ENCODE results near the gene ITSN1. TPM values are rescaled to one million over a fixed set of nuclear protein-coding genes. Genes with fewer than 3 reads are reported as not detected.

Gene ITSN1
- total RNA-seq, 2 experiments from 2014 or later: 2.2 to 2.6 TPM

DNA sequence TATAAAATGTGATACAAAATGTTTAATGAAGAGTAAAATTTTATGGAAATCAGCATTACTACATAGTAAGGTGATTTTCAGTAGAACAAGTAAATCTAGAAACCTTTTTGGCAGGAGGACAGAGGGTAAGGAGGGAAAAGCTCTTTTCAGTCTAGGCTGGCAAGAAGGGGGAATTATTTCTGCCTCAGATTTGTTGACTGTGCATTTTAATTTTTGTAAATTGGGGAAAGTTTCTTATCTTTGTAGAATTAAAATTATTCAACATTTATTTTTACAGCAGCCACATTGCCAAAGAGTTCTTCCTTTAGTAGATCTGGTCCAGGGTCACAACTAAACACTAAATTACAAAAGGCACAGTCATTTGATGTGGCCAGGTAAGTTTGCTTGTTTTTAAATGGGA, 109.2 kb downstream of the ITSN1 start:
- DNase-seq: no peak
- CTCF ChIA-PET: interaction anchor here (0.6 kb wide), 1 partner anchor 51 kb away, joined by 3 read pairs; no protein-coding TSS in a partner anchor
- intact Hi-C loops (cut with micrococcal nuclease): no loop called here
- Mint-ChIP-seq H3K4me3 (no peak overlapping the region), H3K36me3 (ENCODE audit: low read depth) (peaks cover 1% of the 10 kb centered on the region), H3K27me3 (ENCODE audit: low read depth) (no peaks in the 10 kb centered on the region), H3K9me3 (peaks cover 9% of the 10 kb centered on the region), H3K27ac (no peak overlapping the region), H3K4me1 (ENCODE audit: low read depth) (no peaks in the 10 kb centered on the region)

DNA sequence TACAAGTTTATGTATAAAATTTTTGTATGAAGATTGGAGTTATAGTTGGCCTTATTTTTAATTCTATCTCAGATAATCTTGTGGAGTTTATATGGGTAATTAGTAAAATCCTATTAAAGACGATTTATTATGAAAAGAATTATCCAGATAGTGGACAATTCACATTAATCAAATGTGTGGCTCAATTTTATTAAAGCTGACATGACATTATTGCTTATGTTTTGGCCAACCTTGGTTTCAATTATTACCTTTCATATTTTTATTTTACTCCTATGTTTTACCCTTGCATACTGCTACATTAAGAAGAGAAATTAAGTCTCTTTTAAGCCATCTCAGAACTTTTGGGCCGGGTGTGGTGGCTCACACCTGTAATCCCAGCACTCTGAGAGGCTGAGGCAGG, 110.0 kb downstream of the ITSN1 start:
- CTCF ChIA-PET: no interaction called here
- H3K27ac Mint-ChIP-seq: no peak overlapping the region
- peaks cover 3% of the 10 kb centered on the region for H3K9me3 Mint-ChIP-seq

DNA sequence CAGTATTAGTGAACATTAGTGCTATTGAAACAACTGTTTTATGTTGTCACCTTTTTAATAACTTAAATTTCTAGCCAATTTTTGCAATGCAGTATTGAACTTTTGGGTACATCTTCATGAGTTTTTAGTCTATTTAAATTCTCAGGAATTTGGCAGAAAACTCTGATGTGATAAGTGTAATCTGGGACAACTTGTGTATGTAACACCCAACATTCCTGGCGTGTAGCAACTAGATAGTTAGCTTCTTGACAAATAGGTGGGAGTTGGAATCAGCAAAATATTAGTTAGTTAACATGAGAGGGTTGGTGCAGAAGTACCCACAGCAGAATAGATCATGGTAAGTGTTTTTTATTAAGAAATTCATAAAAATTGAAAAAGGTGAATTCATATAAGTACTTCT, 111.6 kb downstream of the ITSN1 start:
- H3K27me3 Mint-ChIP-seq (ENCODE audit: low read depth): no peaks in the 10 kb centered on the region
- no peak overlapping the region for H3K27ac Mint-ChIP-seq
- H3K4me3 Mint-ChIP-seq: no peak overlapping the region
- intact Hi-C loops (cut with micrococcal nuclease): no loop called here
- DNase-seq: no peak
- no peaks in the 10 kb centered on the region for H3K4me1 Mint-ChIP-seq (ENCODE audit: low read depth)
- CTCF ChIA-PET: interaction anchor here (0.7 kb wide), 1 partner anchor 594 kb away, joined by 3 read pairs; no protein-coding TSS in a partner anchor
- H3K36me3 Mint-ChIP-seq (ENCODE audit: low read depth): no peaks in the 10 kb centered on the region
- H3K9me3 Mint-ChIP-seq: no peaks in the 10 kb centered on the region

More for the DNA sequence above, 110.0 kb downstream of the ITSN1 start:
- H3K27me3 Mint-ChIP-seq (ENCODE audit: low read depth): no peaks in the 10 kb centered on the region
- intact Hi-C loops (cut with micrococcal nuclease): no loop called here
- H3K4me1 Mint-ChIP-seq (ENCODE audit: low read depth): no peaks in the 10 kb centered on the region
- no peaks in the 10 kb centered on the region for H3K36me3 Mint-ChIP-seq (ENCODE audit: low read depth)
- H3K4me3 Mint-ChIP-seq: no peak overlapping the region
- no peak for DNase-seq

DNA sequence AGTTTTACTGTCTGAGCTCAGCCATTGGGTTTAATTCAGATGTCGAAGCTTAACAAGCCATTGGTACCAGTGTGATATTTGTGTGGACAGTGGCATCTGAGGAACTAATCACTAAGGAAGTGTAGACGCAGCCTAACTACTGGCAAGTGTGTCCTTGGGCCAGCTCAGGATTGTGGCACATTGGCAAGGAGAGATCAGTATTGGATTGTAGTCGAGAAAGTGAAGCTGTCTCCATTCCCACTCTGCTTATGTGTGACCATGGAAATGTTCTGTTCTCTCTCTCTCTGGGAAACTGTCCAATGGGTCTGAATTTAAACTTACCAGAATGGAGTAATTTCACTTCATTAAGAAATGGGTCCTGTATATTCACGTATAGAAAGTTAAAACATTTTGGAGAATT, 112.2 kb downstream of the ITSN1 start:
- Mint-ChIP-seq H3K27me3 (ENCODE audit: low read depth) (no peaks in the 10 kb centered on the region), H3K4me3 (no peak overlapping the region), H3K36me3 (ENCODE audit: low read depth) (no peaks in the 10 kb centered on the region), H3K4me1 (ENCODE audit: low read depth) (no peaks in the 10 kb centered on the region), H3K27ac (no peak overlapping the region), H3K9me3 (no peaks in the 10 kb centered on the region)
- intact Hi-C loops (cut with micrococcal nuclease): no loop called here
- no peak for DNase-seq
- CTCF ChIA-PET: interaction anchor here (0.7 kb wide), 1 partner anchor 593 kb away, joined by 3 read pairs; no protein-coding TSS in a partner anchor

DNA sequence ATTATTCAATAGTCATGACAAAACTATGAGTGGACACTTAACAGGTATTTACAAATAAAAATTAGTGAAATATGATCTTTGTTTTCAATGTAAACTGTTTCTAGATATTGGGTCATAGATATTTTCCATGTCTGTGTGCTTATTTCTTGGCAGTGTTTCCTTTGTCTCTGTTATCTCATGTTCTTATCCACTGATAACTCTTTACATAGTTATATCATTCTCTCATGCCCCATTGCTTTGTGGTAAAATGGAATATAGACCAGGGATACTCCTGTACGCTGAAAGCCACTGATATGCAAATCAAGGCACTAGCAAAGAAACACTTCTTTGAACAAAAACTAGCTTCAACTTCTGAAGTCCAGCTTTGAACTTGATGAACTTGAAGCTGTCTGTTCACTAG, 113.1 kb downstream of the ITSN1 start:
- no peak overlapping the region for H3K4me3 Mint-ChIP-seq
- CTCF ChIA-PET: no interaction called here
- no peaks in the 10 kb centered on the region for H3K27me3 Mint-ChIP-seq (ENCODE audit: low read depth)
- intact Hi-C loops (cut with micrococcal nuclease): no loop called here
- no peak overlapping the region for H3K27ac Mint-ChIP-seq
- no peak for DNase-seq
- H3K9me3 Mint-ChIP-seq: no peaks in the 10 kb centered on the region
- no peaks in the 10 kb centered on the region for H3K36me3 Mint-ChIP-seq (ENCODE audit: low read depth)
- no peaks in the 10 kb centered on the region for H3K4me1 Mint-ChIP-seq (ENCODE audit: low read depth)

DNA sequence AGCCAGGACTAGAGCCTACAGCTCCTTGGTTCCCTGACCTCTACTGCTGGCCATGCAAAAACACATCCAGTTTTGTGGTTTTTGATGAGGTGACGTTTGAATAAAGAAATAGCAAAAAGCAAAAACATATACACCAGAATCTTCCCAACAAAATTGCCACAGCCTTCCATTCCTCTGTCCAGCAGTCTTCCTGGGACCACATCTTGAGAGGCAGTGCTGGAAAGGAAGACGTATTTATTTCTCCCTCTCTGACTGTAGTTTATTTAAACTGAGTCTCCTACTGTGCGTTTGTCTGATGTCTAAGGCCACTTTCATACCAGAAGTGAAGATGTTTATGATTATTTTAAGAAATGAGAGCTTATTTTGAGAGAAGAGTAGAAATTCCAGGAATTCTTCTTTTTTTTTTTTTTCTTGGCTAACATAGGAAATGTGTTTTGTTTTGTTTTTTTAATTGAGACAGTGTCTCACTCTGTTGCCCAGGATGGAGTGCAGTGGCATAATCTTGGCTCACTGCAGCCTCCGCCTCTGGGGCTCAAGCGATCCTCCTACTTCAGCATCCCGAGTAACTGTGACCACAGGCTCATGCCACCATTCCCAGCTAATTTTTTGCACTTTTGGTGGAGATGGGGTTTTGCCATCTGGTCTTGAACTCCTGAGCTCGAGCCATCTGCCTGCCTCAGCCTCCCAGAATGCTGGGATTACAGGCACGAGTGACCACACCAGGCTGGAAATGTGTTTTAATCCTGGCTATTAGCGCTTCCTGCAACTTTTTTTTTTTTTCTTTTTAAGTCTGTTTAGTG, 118.5 kb downstream of the ITSN1 start:
- CTCF ChIA-PET: no interaction called here
- Mint-ChIP-seq H3K27ac (no peak overlapping the region), H3K36me3 (ENCODE audit: low read depth) (no peaks in the 10 kb centered on the region), H3K27me3 (ENCODE audit: low read depth) (no peaks in the 10 kb centered on the region), H3K4me3 (no peak overlapping the region), H3K4me1 (ENCODE audit: low read depth) (no peaks in the 10 kb centered on the region), H3K9me3 (no peaks in the 10 kb centered on the region)
- intact Hi-C loops (cut with micrococcal nuclease): no loop called here
- DNase-seq: no peak

DNA sequence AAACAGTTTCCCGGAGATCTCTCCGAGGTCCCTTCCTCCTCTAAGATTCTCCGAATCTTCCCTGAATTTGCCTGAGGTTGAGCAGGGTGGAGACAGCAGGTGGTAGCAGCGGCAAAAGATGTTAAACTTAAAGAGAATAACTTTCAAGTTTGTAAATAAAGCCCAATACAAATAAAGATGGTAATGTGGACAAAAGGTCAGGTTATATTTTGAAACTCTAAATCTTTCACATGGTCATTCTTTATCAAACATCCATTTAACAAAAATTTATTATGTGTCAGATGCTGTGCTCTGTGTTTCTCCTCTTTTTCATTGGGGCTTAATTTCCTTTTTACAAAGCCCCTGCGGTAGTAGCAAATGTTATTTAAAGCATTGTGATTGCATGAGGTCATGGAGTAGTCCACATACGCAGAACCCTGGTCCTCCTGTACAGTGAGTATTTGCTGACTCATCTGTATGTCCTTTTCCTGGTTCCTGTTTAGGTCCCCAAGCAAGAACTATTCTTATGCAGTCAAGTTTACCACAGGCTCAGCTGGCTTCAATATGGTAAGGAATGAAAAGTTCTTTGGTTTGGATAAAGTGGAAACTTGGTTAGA, 119.2 kb downstream of the ITSN1 start:
- DNase-seq: no peak
- H3K4me3 Mint-ChIP-seq: no peak overlapping the region
- CTCF ChIA-PET: no interaction called here
- intact Hi-C loops (cut with micrococcal nuclease): no loop called here
- no peaks in the 10 kb centered on the region for H3K36me3 Mint-ChIP-seq (ENCODE audit: low read depth)
- H3K9me3 Mint-ChIP-seq: no peaks in the 10 kb centered on the region
- no peaks in the 10 kb centered on the region for H3K4me1 Mint-ChIP-seq (ENCODE audit: low read depth)
- H3K27ac Mint-ChIP-seq: no peak overlapping the region
- H3K27me3 Mint-ChIP-seq (ENCODE audit: low read depth): no peaks in the 10 kb centered on the region

DNA sequence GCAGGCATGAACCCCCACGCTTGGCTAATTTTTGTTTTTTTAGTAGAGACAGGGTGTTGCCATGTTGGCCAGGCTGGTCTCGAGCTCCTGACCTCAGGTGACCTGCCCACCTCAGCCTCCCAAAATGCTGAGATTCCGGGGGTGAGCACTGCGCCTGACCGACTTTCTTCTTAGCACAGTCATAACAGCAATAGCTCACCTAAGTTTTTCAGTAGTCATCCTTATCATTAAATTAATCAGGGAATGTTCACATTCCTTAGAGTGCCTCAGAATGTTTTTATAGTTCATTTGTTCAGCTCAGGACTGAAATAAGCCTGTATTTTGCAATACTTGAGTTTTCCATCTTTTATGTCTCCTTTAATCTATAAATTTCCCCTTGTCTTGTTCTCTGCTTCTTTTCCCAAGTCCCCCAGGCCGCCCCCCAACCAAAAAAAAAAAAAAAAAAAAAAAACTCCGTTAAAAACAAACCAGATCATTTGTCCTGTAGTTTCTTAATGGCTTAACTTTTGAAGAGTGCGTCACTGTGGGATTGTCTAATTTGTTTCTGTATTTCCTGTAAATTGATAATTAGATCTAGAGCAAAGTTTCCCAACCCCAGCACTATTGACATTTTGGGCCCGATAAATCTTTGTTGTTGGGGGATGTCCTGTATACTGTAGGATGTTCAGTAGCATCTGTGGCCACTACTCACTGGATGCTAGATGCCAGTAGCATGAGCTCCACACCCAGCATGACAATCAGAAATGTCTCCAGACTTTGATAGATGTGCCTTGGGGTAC, 120.7 kb downstream of the ITSN1 start:
- no peak for DNase-seq
- no peak overlapping the region for H3K27ac Mint-ChIP-seq
- no peaks in the 10 kb centered on the region for H3K4me1 Mint-ChIP-seq (ENCODE audit: low read depth)
- CTCF ChIA-PET: no interaction called here
- H3K9me3 Mint-ChIP-seq: no peaks in the 10 kb centered on the region
- no peaks in the 10 kb centered on the region for H3K27me3 Mint-ChIP-seq (ENCODE audit: low read depth)
- H3K36me3 Mint-ChIP-seq (ENCODE audit: low read depth): no peaks in the 10 kb centered on the region
- H3K4me3 Mint-ChIP-seq: no peak overlapping the region
- intact Hi-C loops (cut with micrococcal nuclease): no loop called here

DNA sequence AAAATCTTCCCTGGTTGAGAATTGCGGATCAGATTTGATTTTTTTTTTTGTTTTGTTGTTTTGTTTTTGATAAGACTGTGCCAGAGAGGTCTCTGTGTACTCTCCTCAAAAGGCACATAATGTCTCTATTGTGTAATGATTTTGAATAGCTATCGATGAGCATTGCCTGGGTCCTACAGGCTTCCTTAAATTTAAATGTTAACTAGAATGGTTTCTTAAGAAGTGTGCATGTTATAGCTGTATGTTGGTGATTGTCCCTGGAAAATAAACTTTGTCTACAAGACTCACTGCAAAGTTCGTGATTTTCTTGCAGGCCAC, 121.2 kb downstream of the ITSN1 start:
- intact Hi-C loops (cut with micrococcal nuclease): no loop called here
- CTCF ChIA-PET: no interaction called here
- Mint-ChIP-seq H3K4me1 (ENCODE audit: low read depth) (no peaks in the 10 kb centered on the region), H3K4me3 (no peak overlapping the region), H3K27ac (no peak overlapping the region), H3K27me3 (ENCODE audit: low read depth) (no peaks in the 10 kb centered on the region), H3K36me3 (ENCODE audit: low read depth) (no peaks in the 10 kb centered on the region), H3K9me3 (no peaks in the 10 kb centered on the region)
- no peak for DNase-seq

DNA sequence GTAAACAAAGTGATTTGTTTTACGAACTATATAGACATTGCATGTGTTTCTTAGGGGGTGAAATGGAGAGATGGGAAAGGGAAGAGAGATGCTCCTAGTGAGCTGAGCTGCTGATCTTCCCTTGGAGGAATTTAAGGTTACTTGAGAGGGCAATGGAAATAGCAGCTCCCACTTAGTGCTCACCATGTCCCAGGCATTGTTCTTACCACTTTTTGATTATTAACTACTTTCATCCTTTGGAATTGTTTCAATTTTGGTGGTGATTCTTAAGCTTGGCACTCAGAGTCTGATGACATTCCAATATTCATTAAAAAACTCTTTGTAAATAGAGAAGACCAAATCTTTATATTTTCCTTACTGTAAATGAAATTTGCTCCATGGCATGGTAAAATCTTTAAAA, 124.9 kb downstream of the ITSN1 start:
- Mint-ChIP-seq H3K9me3 (no peaks in the 10 kb centered on the region), H3K27ac (no peak overlapping the region), H3K4me3 (no peak overlapping the region), H3K36me3 (ENCODE audit: low read depth) (no peaks in the 10 kb centered on the region), H3K27me3 (ENCODE audit: low read depth) (no peaks in the 10 kb centered on the region), H3K4me1 (ENCODE audit: low read depth) (no peaks in the 10 kb centered on the region)
- CTCF ChIA-PET: interaction anchor here (0.6 kb wide), 1 partner anchor 860 kb away, joined by 4 read pairs; no protein-coding TSS in a partner anchor
- no peak for DNase-seq
- intact Hi-C loops (cut with micrococcal nuclease): no loop called here

DNA sequence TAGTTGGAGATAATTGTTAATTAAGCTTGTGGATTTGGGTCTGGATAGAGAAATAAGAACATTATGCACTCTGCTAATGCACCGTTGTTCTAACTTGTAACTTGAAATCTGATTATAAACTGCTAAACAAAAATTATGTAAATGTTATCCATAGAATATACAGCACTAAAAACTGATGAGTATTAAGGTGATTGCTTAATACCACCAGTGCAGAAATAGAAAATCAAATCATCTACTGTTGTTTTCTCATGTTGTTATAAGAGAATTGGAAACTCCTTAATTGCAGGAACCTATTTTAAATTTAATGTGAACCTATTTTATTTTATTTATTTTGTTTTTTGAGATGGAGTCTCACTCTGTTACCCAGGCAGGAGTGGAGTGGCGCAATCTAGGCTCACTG, 125.7 kb downstream of the ITSN1 start:
- CTCF ChIA-PET: no interaction called here
- Mint-ChIP-seq H3K4me1 (ENCODE audit: low read depth) (no peaks in the 10 kb centered on the region), H3K4me3 (no peak overlapping the region), H3K27ac (no peak overlapping the region), H3K9me3 (no peaks in the 10 kb centered on the region), H3K27me3 (ENCODE audit: low read depth) (no peaks in the 10 kb centered on the region), H3K36me3 (ENCODE audit: low read depth) (no peaks in the 10 kb centered on the region)
- DNase-seq: no peak
- intact Hi-C loops (cut with micrococcal nuclease): no loop called here

DNA sequence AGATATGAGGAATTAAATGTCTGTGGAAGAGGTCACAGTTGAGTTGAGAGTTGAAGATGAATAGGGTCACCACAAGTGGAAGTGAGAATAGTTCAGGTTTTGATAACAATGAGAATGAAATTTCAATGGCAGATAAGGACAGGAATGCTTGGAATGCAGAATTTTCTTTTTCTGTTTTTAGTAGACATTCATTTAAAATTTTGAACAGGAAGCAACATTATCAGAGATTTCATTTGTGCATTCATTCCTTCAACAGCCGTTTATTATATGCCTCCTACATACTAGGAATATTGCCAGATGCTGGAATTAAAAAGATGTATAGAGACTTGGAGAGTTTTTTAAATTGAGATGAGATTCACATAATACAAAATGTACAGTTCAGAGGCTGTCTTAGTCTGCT, 126.8 kb downstream of the ITSN1 start:
- CTCF ChIA-PET: no interaction called here
- H3K4me1 Mint-ChIP-seq (ENCODE audit: low read depth): no peaks in the 10 kb centered on the region
- no peaks in the 10 kb centered on the region for H3K27me3 Mint-ChIP-seq (ENCODE audit: low read depth)
- no peak overlapping the region for H3K27ac Mint-ChIP-seq
- intact Hi-C loops (cut with micrococcal nuclease): no loop called here
- H3K4me3 Mint-ChIP-seq: no peak overlapping the region
- DNase-seq: no peak
- no peaks in the 10 kb centered on the region for H3K36me3 Mint-ChIP-seq (ENCODE audit: low read depth)
- H3K9me3 Mint-ChIP-seq: no peaks in the 10 kb centered on the region

Data from activated naive CD4-positive, alpha-beta T cell treated with anti-CD3 and anti-CD28 coated beads for 36 hours (primary cell).